Peyer's patch (tissue), 4 donors: ENCODE data around the gene MIEF2.

Source experiments
- POLR2A ChIP-seq, 2 donors: fragments of 450-650 bp; IDR thresholded peaks; one replicate each; pipeline ENCODE4 v1.5.1; 2017; ENCODE audit warnings: antibody characterized with exemption in 2 of 2, mild to moderate bottlenecking in 2 of 2, moderate library complexity in 2 of 2
- TF ChIP-seq, protein P1 (sequence below), 6 experiments: fragments of 450-650 bp in 4 of 6; fragments of 200-600 bp in 2 of 6; sonication (generic) in 1 of 6; IDR thresholded peaks; one replicate each; pipeline ENCODE4 v1.5.1; 2017 to 2019; ENCODE audit warnings: antibody characterized with exemption in 6 of 6, mild to moderate bottlenecking in 3 of 6, moderate library complexity in 1 of 6

DNA sequence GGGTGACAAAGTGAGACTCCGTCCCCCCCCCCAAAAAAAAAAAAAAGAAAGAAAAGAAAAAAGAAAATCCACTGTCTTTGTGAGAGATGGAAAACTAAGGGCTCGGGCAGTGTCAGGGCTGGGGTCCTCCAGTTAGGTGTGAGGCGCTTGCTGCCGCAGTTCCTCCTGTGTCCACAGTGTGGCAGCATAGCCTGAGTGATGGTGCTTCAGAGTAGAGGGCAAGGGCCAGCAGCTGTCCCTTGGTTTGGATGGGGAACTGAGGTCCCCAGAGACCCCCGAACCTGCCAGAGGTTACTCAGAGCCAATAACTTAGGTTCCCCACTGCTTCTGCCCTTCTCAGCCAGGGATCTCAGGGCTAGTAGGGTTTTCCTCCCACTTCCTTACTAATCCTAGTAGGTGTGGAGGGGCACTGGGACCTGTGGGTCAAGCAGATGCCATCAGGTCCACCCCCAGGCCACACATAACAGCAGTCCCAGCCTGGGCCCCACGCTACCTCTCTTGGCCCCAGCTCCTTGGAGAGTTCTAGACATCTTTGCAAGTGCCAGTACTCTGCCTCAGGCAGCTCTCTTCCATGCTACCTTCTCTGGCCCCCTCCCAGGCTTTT, 42.9 kb upstream of the MIEF2 start:
- TF ChIP-seq, protein P1, sequence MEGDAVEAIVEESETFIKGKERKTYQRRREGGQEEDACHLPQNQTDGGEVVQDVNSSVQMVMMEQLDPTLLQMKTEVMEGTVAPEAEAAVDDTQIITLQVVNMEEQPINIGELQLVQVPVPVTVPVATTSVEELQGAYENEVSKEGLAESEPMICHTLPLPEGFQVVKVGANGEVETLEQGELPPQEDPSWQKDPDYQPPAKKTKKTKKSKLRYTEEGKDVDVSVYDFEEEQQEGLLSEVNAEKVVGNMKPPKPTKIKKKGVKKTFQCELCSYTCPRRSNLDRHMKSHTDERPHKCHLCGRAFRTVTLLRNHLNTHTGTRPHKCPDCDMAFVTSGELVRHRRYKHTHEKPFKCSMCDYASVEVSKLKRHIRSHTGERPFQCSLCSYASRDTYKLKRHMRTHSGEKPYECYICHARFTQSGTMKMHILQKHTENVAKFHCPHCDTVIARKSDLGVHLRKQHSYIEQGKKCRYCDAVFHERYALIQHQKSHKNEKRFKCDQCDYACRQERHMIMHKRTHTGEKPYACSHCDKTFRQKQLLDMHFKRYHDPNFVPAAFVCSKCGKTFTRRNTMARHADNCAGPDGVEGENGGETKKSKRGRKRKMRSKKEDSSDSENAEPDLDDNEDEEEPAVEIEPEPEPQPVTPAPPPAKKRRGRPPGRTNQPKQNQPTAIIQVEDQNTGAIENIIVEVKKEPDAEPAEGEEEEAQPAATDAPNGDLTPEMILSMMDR (IDR thresholded peaks at IDR 0.05) = peak; percentile 76 to 92 (median 86)
- TF ChIP-seq POLR2A (IDR thresholded peaks at IDR 0.05) = no peak
